Rectal smooth muscle tissue (tissue), 1 donor: ENCODE measurements around the gene TMEM50B.

Source experiments
- H3K27ac ChIP-seq: one replicate; pipeline ENCODE4 v1.7.0; 2013; ENCODE audit warnings: low read depth, low read length, inconsistent platforms
- H3K27me3 ChIP-seq: one replicate; pipeline ENCODE4 v1.7.0; 2013; ENCODE audit warnings: low read length; ENCODE audit not compliant: control insufficient read depth, insufficient read depth
- H3K36me3 ChIP-seq: one replicate; pipeline ENCODE4 v1.7.0; 2013; ENCODE audit warnings: low read length; ENCODE audit not compliant: control insufficient read depth, insufficient read depth
- H3K4me1 ChIP-seq: one replicate; pipeline ENCODE4 v1.7.0; 2013; ENCODE audit warnings: low read length; ENCODE audit not compliant: control insufficient read depth, insufficient read depth
- H3K4me3 ChIP-seq: one replicate; pipeline ENCODE4 v1.7.0; 2013; ENCODE audit warnings: low read length
- H3K9ac ChIP-seq: one replicate; pipeline ENCODE4 v1.7.0; 2013; ENCODE audit warnings: low read length

TMEM50B gene

GRCh38 chr21:33434770-33435360 lies 44.9 kb downstream of the TMEM50B start:
- H3K27me3 ChIP-seq, result no peaks in the 10 kb centered on the region
- H3K27ac ChIP-seq, result peak overlapping the region; percentile 81
- peaks cover 20% of the 10 kb centered on the region for H3K36me3 ChIP-seq
- peaks cover 4% of the 10 kb centered on the region for H3K4me1 ChIP-seq
- no peak overlapping the region for H3K4me3 ChIP-seq
- H3K9ac ChIP-seq, result no peak overlapping the region

- Histone ChIP-seq H3K4me1 (peaks cover 4% of the 10 kb centered on the region), H3K4me3 (no peak overlapping the region), H3K9ac (no peak overlapping the region), H3K36me3 (peaks cover 21% of the 10 kb centered on the region), H3K27ac (peak overlapping the region; percentile 33), H3K27me3 (no peaks in the 10 kb centered on the region)
Measured at GRCh38 chr21:33433425-33434114, 46.2 kb downstream of the TMEM50B start.

- H3K27me3 ChIP-seq, result no peaks in the 10 kb centered on the region
- H3K36me3 ChIP-seq, result peaks cover 19% of the 10 kb centered on the region
- no peak overlapping the region for H3K27ac ChIP-seq
- peaks cover 4% of the 10 kb centered on the region for H3K4me1 ChIP-seq
- H3K9ac ChIP-seq, result no peak overlapping the region
- no peak overlapping the region for H3K4me3 ChIP-seq
Measured at GRCh38 chr21:33433001-33433400, 46.8 kb downstream of the TMEM50B start.

- Histone ChIP-seq H3K36me3 (peaks cover 19% of the 10 kb centered on the region), H3K27ac (no peak overlapping the region), H3K9ac (no peak overlapping the region), H3K4me1 (peaks cover 4% of the 10 kb centered on the region), H3K27me3 (no peaks in the 10 kb centered on the region), H3K4me3 (no peak overlapping the region)
Measured at GRCh38 chr21:33432496-33432895, 47.3 kb downstream of the TMEM50B start.

- H3K27ac ChIP-seq, result no peak overlapping the region
- no peaks in the 10 kb centered on the region for H3K27me3 ChIP-seq
Measured at GRCh38 chr21:33430858-33431257, 48.9 kb downstream of the TMEM50B start.

GRCh38 chr21:33428669-33429068 lies 51.1 kb downstream of the TMEM50B start:
- peaks cover 24% of the 10 kb centered on the region for H3K36me3 ChIP-seq
- H3K27me3 ChIP-seq, result no peaks in the 10 kb centered on the region
- H3K9ac ChIP-seq, result no peak overlapping the region
- no peaks in the 10 kb centered on the region for H3K4me1 ChIP-seq
- no peak overlapping the region for H3K4me3 ChIP-seq
- no peak overlapping the region for H3K27ac ChIP-seq

More at GRCh38 chr21:33430858-33431257, 48.9 kb downstream of the TMEM50B start:
- peaks cover 4% of the 10 kb centered on the region for H3K4me1 ChIP-seq
- H3K4me3 ChIP-seq, result no peak overlapping the region
- peaks cover 23% of the 10 kb centered on the region for H3K36me3 ChIP-seq
- no peak overlapping the region for H3K9ac ChIP-seq

GRCh38 chr21:33427051-33427450 lies 52.7 kb downstream of the TMEM50B start:
- H3K4me1 ChIP-seq, result no peaks in the 10 kb centered on the region
- no peak overlapping the region for H3K4me3 ChIP-seq
- no peak overlapping the region for H3K9ac ChIP-seq
- peaks cover 14% of the 10 kb centered on the region for H3K36me3 ChIP-seq
- H3K27me3 ChIP-seq, result no peaks in the 10 kb centered on the region
- no peak overlapping the region for H3K27ac ChIP-seq

GRCh38 chr21:33425825-33426224 lies 53.9 kb downstream of the TMEM50B start:
- H3K36me3 ChIP-seq, result peaks cover 22% of the 10 kb centered on the region
- no peak overlapping the region for H3K27ac ChIP-seq
- H3K4me1 ChIP-seq, result no peaks in the 10 kb centered on the region
- H3K9ac ChIP-seq, result no peak overlapping the region
- H3K27me3 ChIP-seq, result no peaks in the 10 kb centered on the region
- H3K4me3 ChIP-seq, result no peak overlapping the region

GRCh38 chr21:33424214-33424613 lies 55.6 kb downstream of the TMEM50B start:
- Histone ChIP-seq H3K4me3 (no peak overlapping the region), H3K9ac (no peak overlapping the region), H3K4me1 (peaks cover 4% of the 10 kb centered on the region), H3K36me3 (peaks cover 27% of the 10 kb centered on the region), H3K27me3 (no peaks in the 10 kb centered on the region), H3K27ac (no peak overlapping the region)

GRCh38 chr21:33421713-33422393 lies 57.9 kb downstream of the TMEM50B start:
- Histone ChIP-seq H3K4me3 (no peak overlapping the region), H3K27ac (no peak overlapping the region), H3K36me3 (peaks cover 24% of the 10 kb centered on the region), H3K27me3 (no peaks in the 10 kb centered on the region), H3K4me1 (peaks cover 4% of the 10 kb centered on the region), H3K9ac (no peak overlapping the region)

GRCh38 chr21:33419538-33420123 lies 60.1 kb downstream of the TMEM50B start:
- Histone ChIP-seq H3K4me1 (peaks cover 4% of the 10 kb centered on the region), H3K27me3 (no peaks in the 10 kb centered on the region), H3K27ac (peak overlapping the region; percentile 6), H3K36me3 (peaks cover 23% of the 10 kb centered on the region), H3K9ac (no peak overlapping the region), H3K4me3 (no peak overlapping the region)

- H3K4me3 ChIP-seq, result no peak overlapping the region
- no peak overlapping the region for H3K9ac ChIP-seq
- H3K27ac ChIP-seq, result no peak overlapping the region
- no peaks in the 10 kb centered on the region for H3K27me3 ChIP-seq
- H3K4me1 ChIP-seq, result peaks cover 4% of the 10 kb centered on the region
- H3K36me3 ChIP-seq, result peaks cover 21% of the 10 kb centered on the region
Measured at GRCh38 chr21:33418691-33419090, 61.1 kb downstream of the TMEM50B start.
